Endodermal cell (in vitro differentiated cells): Measurements from ENCODE around the gene HOXC12. TPM values are rescaled to one million over a fixed set of nuclear protein-coding genes. Genes with fewer than 3 reads are reported as not detected.
A peak's percentile ranks its signal among the peaks of the same experiment; 100 is the strongest.

Experiments used
- DNase-seq: peaks from one replicate; pipeline ENCODE4 v3.0.0-alpha.2; 2017
- H3K27ac ChIP-seq: 2 replicates; pipeline ENCODE4 v1.5.1; 2013; ENCODE audit warnings: mild to moderate bottlenecking, low read depth, low read length, moderate library complexity
- H3K27me3 ChIP-seq: 2 replicates; pipeline ENCODE4 v1.6.1; 2013; ENCODE audit warnings: mild to moderate bottlenecking, low read length, moderate library complexity; ENCODE audit not compliant: insufficient read depth, control insufficient read depth, poor library complexity, severe bottlenecking
- H3K36me3 ChIP-seq: 2 replicates; pipeline ENCODE4 v1.7.0; 2013; ENCODE audit warnings: mild to moderate bottlenecking, low read length, moderate library complexity; ENCODE audit not compliant: control insufficient read depth, insufficient read depth
- H3K4me1 ChIP-seq: one replicate; pipeline ENCODE4 v1.7.0; 2013; ENCODE audit warnings: low read length; ENCODE audit not compliant: control insufficient read depth, insufficient read depth
- H3K4me3 ChIP-seq: 2 replicates; pipeline ENCODE4 v1.5.1; 2013; ENCODE audit warnings: mild to moderate bottlenecking, low read length, moderate library complexity
- H3K9ac ChIP-seq: 2 replicates; pipeline ENCODE4 v1.6.1; 2013; ENCODE audit warnings: mild to moderate bottlenecking, low read length, moderate library complexity; ENCODE audit not compliant: poor library complexity, severe bottlenecking; ENCODE audit errors: extremely low read depth
- H3K9me3 ChIP-seq: 2 replicates; pipeline ENCODE4 v1.6.1; 2013; ENCODE audit warnings: mild to moderate bottlenecking, low read length, moderate library complexity; ENCODE audit not compliant: control insufficient read depth
- H3K27ac Mint-ChIP-seq: 2 replicates; pipeline ENCODE4 v1.8.0; 2020; ENCODE audit warnings: mixed read lengths
- H3K27me3 Mint-ChIP-seq: 2 replicates; pipeline ENCODE4 v1.8.0; 2021; ENCODE audit warnings: mild to moderate bottlenecking, mixed read lengths; ENCODE audit not compliant: insufficient read depth
- H3K36me3 Mint-ChIP-seq: 2 replicates; pipeline ENCODE4 v1.8.0; 2020; ENCODE audit warnings: low read depth, mixed read lengths
- H3K4me1 Mint-ChIP-seq: 2 replicates; pipeline ENCODE4 v1.8.0; 2020; ENCODE audit warnings: mixed read lengths
- H3K4me3 Mint-ChIP-seq: 2 replicates; pipeline ENCODE4 v1.8.0; 2020; ENCODE audit warnings: mild to moderate bottlenecking, moderate library complexity, mixed read lengths
- H3K9me3 Mint-ChIP-seq: 2 replicates; pipeline ENCODE4 v1.8.0; 2020; ENCODE audit warnings: mild to moderate bottlenecking, mixed read lengths
- WGBS, 2 experiments: methylation state at CpG; one replicate each; pipeline versions ENCODE4 v1.1.5 to v1.1.7; 2013; ENCODE audit warnings: missing lambda C conversion rate in 2 of 2, mixed read lengths in 1 of 2; ENCODE audit not compliant: insufficient coverage in 1 of 2, insufficient read length in 1 of 2; 5-methylcytosine and 5-hydroxymethylcytosine counted together
- total RNA-seq, 2 donors: library from RNA; stranded (reverse); fragmentation: NEBNext Ultra II Directional in 1 of 2; extraction: Animal tissue kit (Norgen Biotek cat#: 25700) in 1 of 2; gene quantifications; 2 replicates in 1 of 2; 3 replicates in 1 of 2; pipeline ENCODE4 v1.2.1, GENCODE V29; 2021
- TF ChIP-seq, protein P1 (sequence below): fragments of 200-600 bp; sonication (generic); conservative IDR thresholded peaks from 2 replicates; pipeline ENCODE4 v1.5.0; 2021; ENCODE audit warnings: antibody characterized with exemption, mild to moderate bottlenecking

HOXC12 gene
- total RNA-seq, 2 donors from 2014 or later, result not detected

- WGBS, 2 experiments, result 33 to 43% methylated on average over 3 to 4 of the region's 4 CpGs
- TF ChIP-seq, protein P1, sequence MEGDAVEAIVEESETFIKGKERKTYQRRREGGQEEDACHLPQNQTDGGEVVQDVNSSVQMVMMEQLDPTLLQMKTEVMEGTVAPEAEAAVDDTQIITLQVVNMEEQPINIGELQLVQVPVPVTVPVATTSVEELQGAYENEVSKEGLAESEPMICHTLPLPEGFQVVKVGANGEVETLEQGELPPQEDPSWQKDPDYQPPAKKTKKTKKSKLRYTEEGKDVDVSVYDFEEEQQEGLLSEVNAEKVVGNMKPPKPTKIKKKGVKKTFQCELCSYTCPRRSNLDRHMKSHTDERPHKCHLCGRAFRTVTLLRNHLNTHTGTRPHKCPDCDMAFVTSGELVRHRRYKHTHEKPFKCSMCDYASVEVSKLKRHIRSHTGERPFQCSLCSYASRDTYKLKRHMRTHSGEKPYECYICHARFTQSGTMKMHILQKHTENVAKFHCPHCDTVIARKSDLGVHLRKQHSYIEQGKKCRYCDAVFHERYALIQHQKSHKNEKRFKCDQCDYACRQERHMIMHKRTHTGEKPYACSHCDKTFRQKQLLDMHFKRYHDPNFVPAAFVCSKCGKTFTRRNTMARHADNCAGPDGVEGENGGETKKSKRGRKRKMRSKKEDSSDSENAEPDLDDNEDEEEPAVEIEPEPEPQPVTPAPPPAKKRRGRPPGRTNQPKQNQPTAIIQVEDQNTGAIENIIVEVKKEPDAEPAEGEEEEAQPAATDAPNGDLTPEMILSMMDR, result no peak
- Histone ChIP-seq H3K4me3 (no peak overlapping the region), H3K27ac (no peak overlapping the region), H3K4me1 (no peaks in the 10 kb centered on the region), H3K9me3 (peaks cover 4% of the 10 kb centered on the region), H3K27me3 (peaks cover 100% of the 10 kb centered on the region), H3K9ac (no peak overlapping the region), H3K36me3 (no peaks in the 10 kb centered on the region)
- peaks cover 100% of the 10 kb centered on the region for H3K27me3 Mint-ChIP-seq
- H3K36me3 Mint-ChIP-seq, result no peaks in the 10 kb centered on the region
- peaks cover 2% of the 10 kb centered on the region for H3K9me3 Mint-ChIP-seq
- H3K27ac Mint-ChIP-seq, result no peak overlapping the region
- no peaks in the 10 kb centered on the region for H3K4me1 Mint-ChIP-seq
- DNase-seq, result no peak
- no peak overlapping the region for H3K4me3 Mint-ChIP-seq
These were observed 25.2 kb upstream of the HOXC12 start for GRCh38 chr12:53929527-53929926.

DNA sequence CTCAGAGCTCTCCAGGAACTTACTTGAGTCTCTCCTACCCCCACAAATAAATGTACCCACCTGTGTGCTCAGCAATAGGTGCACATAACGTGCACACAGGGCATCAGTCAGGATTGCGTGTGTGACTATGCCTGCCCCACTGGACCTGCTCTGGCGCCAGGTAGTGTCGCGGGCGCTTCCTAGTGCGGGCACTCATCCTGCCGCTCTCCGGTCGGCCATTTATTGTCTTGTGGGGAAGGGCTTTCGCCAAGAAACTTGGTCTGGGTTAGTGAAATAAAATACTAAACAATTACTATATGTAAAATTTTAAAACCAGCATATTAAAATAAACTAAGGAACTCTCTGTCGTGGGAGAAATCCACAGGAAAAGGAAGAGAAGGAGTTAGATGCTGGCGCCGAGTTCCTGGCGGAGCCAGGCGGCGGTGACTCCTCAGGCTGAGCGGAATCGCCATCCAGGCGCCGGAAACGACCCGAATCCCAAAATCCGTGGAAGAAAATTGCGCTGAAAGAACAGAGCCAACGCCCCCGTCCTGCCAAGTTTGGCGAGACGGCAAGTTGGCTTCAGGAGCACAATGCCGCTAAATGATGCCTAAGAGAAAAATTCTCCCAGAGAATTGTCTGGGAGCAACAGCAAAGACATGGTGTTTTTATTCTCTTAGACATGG is 24.0 kb upstream of the HOXC12 start:
- Mint-ChIP-seq H3K4me1 (peaks cover 5% of the 10 kb centered on the region), H3K9me3 (peaks cover 2% of the 10 kb centered on the region), H3K27me3 (peaks cover 100% of the 10 kb centered on the region), H3K36me3 (no peaks in the 10 kb centered on the region), H3K27ac (no peak overlapping the region), H3K4me3 (no peak overlapping the region)
- TF ChIP-seq, protein P1, result no peak
- H3K27ac ChIP-seq, result no peak overlapping the region
- peak; percentile 62 for DNase-seq
- H3K9ac ChIP-seq, result no peak overlapping the region
- H3K9me3 ChIP-seq, result peaks cover 4% of the 10 kb centered on the region
- no peak overlapping the region for H3K4me3 ChIP-seq
- no peaks in the 10 kb centered on the region for H3K36me3 ChIP-seq
- peaks cover 100% of the 10 kb centered on the region for H3K27me3 ChIP-seq
- WGBS, 2 experiments, result 30 to 36% methylated on average over 17 to 29 of the region's 30 CpGs
- H3K4me1 ChIP-seq, result no peaks in the 10 kb centered on the region

DNA sequence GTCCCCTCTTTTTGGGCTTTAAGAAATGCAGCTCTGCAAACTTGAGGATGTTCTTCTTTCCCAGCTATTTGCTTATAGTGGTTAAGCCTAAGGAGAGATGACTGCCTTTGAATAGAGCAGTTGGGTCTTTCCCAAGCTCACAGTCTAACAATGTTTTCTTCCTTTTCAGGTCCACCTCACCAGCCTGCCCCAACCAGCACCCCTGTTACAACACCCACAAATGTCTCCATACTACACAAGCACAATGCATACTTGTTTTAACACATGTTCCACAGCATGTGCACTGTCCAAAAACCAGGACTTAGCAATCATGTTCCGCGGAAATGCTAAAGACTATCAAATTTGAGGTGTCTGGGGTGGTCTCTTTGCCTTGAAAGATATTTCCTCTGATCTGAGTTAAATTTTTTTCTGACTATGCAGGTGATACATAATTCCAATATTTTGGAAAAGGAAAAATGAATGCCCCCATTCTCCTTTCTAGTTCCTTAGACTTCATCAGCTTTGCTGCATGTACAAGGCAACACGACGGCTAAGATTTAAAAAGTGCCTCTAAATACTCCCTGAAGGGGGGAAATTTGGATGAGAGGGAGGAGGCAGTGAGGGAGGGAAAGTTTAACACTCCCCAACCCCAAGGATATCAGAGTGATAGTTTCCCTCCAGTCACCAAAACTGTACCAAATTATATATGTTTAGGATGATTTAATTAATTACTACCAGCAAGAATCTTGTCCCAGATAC is 22.7 kb upstream of the HOXC12 start:
- Mint-ChIP-seq H3K27me3 (peaks cover 100% of the 10 kb centered on the region), H3K36me3 (no peaks in the 10 kb centered on the region), H3K4me3 (no peak overlapping the region), H3K9me3 (peaks cover 4% of the 10 kb centered on the region), H3K4me1 (peaks cover 5% of the 10 kb centered on the region), H3K27ac (no peak overlapping the region)
- no peak for DNase-seq
- WGBS, 2 experiments, result 55% methylated on average over 4 of the region's 4 CpGs; no CpG with 5 or more reads in 1 of the 2 experiments
- no peak overlapping the region for H3K9ac ChIP-seq
- H3K9me3 ChIP-seq, result peaks cover 4% of the 10 kb centered on the region
- H3K36me3 ChIP-seq, result no peaks in the 10 kb centered on the region
- peaks cover 100% of the 10 kb centered on the region for H3K27me3 ChIP-seq
- H3K27ac ChIP-seq, result no peak overlapping the region
- no peaks in the 10 kb centered on the region for H3K4me1 ChIP-seq
- TF ChIP-seq, protein P1, result no peak
- H3K4me3 ChIP-seq, result no peak overlapping the region
